Testis (tissue), 3 donors: ENCODE data around the gene QPCT. TPM values are rescaled to one million over a fixed set of nuclear protein-coding genes. Genes with fewer than 3 reads are reported as not detected.

Experiments
- DNase-seq: peaks from one replicate; pipeline ENCODE4 v3.0.0-alpha.2; 2019
- H3K27ac ChIP-seq, 2 donors: fragments of 200-600 bp; sonication (generic); one replicate each; pipeline ENCODE4 v1.5.1; 2019
- H3K27me3 ChIP-seq: fragments of 200-600 bp; sonication (generic); one replicate; pipeline ENCODE4 v1.5.1; 2019
- H3K36me3 ChIP-seq: fragments of 200-600 bp; sonication (generic); one replicate; pipeline ENCODE4 v1.5.1; 2017; ENCODE audit warnings: low read depth; ENCODE audit errors: missing control alignments
- H3K4me1 ChIP-seq: fragments of 200-600 bp; sonication (generic); one replicate; pipeline ENCODE4 v1.5.1; 2019
- H3K4me3 ChIP-seq, 2 donors: fragments of 200-600 bp; sonication (generic); one replicate each; pipeline ENCODE4 v1.5.1; 2017 to 2019
- H3K9me3 ChIP-seq: fragments of 200-600 bp; sonication (generic); one replicate; pipeline ENCODE4 v1.5.1; 2017
- CTCF ChIP-seq, 3 experiments: fragments of 450-650 bp in 2 of 3; fragments of 200-600 bp in 1 of 3; sonication (generic) in 1 of 3; IDR thresholded peaks; one replicate each; pipeline ENCODE4 v1.5.1; 2016 to 2019; ENCODE audit warnings: antibody characterized with exemption in 3 of 3, mild to moderate bottlenecking in 2 of 3, moderate library complexity in 1 of 3
- POLR2A ChIP-seq: fragments of 450-650 bp; IDR thresholded peaks from one replicate; pipeline ENCODE4 v1.6.1; 2017; ENCODE audit warnings: antibody characterized with exemption, mild to moderate bottlenecking, moderate library complexity
- WGBS, 2 donors: methylation state at CpG; one replicate each; pipeline ENCODE4 v1.1.5; 2018; 5-methylcytosine and 5-hydroxymethylcytosine counted together
- intact Hi-C: fragments of 100-400 bp; cut with DNase I; formaldehyde crosslinking; loops from one replicate; pipeline ENCODE4 v1.15.1; 2023; ENCODE audit warnings: low total_unique reads
- polyA plus RNA-seq: library from polyadenylated mRNA; stranded (reverse); fragments of 350-450 nt; fragmentation: Illumina TruSeq; extraction: RNeasy Lipid Tissue Mini Kit (QIAGEN cat#74804); gene quantifications from one replicate; pipeline ENCODE4 v1.2.3, GENCODE V29; 2014; ENCODE audit warnings: low read depth, low replicate concordance; ENCODE audit not compliant: insufficient read depth
- total RNA-seq, 2 donors: library from RNA; depleted of rRNA; stranded (reverse); fragments of >200 nt; gene quantifications; one replicate each; pipeline ENCODE4 v1.2.3, GENCODE V29; 2016

The QPCT gene
- total and polyA plus RNA-seq, 3 donors from 2014 or later = 2.9 to 5.6 (median 3.2) TPM

GRCh38 chr2:37343537-37344434 is 644 bp upstream of the QPCT start:
- Histone ChIP-seq H3K4me1 (peaks cover 10% of the 10 kb centered on the region), H3K36me3 (no peaks in the 10 kb centered on the region), H3K9me3 (no peaks in the 10 kb centered on the region), H3K4me3 (peak overlapping the region; percentile 62 to 71), H3K27ac (peak overlapping the region; percentile 19 to 80), H3K27me3 (no peaks in the 10 kb centered on the region)
- peak; percentile 16 for DNase-seq
- TF ChIP-seq CTCF (IDR thresholded peaks at IDR 0.05) = peak in 2 of 3 experiments; percentile 11 to 12
- TF ChIP-seq POLR2A = no peak
- 42 to 51% methylated on average over 7 of the region's 7 CpGs for WGBS, 2 donors
- intact Hi-C loops = no loop called here

- Histone ChIP-seq H3K4me1 (peaks cover 10% of the 10 kb centered on the region), H3K9me3 (no peaks in the 10 kb centered on the region), H3K27me3 (no peaks in the 10 kb centered on the region), H3K36me3 (no peaks in the 10 kb centered on the region), H3K27ac (no peak overlapping the region), H3K4me3 (no peak overlapping the region)
- TF ChIP-seq CTCF (IDR thresholded peaks at IDR 0.05) (no peak), POLR2A (no peak)
- no peak for DNase-seq
- intact Hi-C loops = no loop called here
- WGBS, 2 donors = 94 to 100% methylated on average over 5 of the region's 5 CpGs
Measured at GRCh38 chr2:37348155-37348554, 3.7 kb downstream of the QPCT start.

GRCh38 chr2:37349231-37349860 is 4.9 kb downstream of the QPCT start:
- Histone ChIP-seq H3K27ac (no peak overlapping the region), H3K36me3 (no peaks in the 10 kb centered on the region), H3K27me3 (no peaks in the 10 kb centered on the region), H3K9me3 (no peaks in the 10 kb centered on the region), H3K4me3 (no peak overlapping the region), H3K4me1 (no peaks in the 10 kb centered on the region)
- TF ChIP-seq CTCF (IDR thresholded peaks at IDR 0.05) (no peak), POLR2A (no peak)
- intact Hi-C loops = no loop called here
- 76 to 86% methylated on average over 3 of the region's 3 CpGs for WGBS, 2 donors
- no peak for DNase-seq

- no peaks in the 10 kb centered on the region for H3K27me3 ChIP-seq
- WGBS, 2 donors = 56 to 73% methylated on average over 3 of the region's 3 CpGs
- H3K36me3 ChIP-seq = no peaks in the 10 kb centered on the region
- H3K9me3 ChIP-seq = no peaks in the 10 kb centered on the region
- DNase-seq = no peak
- intact Hi-C loops = no loop called here
- no peaks in the 10 kb centered on the region for H3K4me1 ChIP-seq
- no peak overlapping the region for H3K27ac ChIP-seq
- no peak overlapping the region for H3K4me3 ChIP-seq
- TF ChIP-seq POLR2A = no peak
- TF ChIP-seq CTCF (IDR thresholded peaks at IDR 0.05) = no peak
Measured at GRCh38 chr2:37350034-37350433, 5.6 kb downstream of the QPCT start.
